ENCODE measurements around the gene ATG10.

DNA sequence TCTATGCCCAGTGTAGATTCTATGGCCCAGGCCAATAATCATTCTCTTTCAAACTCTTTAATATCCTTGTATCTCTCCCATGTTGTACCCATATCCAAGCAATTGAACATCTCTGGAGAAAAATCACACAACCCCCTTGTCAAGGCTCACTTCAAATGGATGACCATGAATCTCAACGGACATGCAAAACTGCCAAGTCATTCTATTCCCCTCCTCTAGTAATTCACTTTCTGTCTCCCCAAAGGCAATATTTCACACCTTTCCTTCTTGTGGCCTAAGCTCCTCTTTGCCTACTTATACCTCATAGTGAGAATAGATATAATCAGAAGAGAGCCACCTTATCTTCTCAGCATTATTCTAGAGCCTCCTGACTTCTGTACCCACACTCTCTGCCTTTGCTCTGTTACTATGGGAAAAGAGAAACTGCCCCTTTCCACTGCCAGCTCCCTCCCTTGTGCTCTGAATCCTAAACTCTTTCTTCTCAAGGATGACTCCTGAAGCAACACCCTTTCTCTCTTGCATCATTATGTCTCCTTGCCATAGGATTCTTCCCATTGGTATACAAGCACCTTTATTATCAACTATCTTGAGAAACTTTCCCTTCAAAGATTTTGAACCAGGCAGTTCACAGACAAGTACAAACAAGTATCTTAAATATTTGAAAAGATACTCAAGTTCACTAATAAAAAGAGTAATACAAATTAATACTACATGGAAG, 240.2 kb downstream of the ATG10 start:
- TF ChIP-seq, protein P1, sequence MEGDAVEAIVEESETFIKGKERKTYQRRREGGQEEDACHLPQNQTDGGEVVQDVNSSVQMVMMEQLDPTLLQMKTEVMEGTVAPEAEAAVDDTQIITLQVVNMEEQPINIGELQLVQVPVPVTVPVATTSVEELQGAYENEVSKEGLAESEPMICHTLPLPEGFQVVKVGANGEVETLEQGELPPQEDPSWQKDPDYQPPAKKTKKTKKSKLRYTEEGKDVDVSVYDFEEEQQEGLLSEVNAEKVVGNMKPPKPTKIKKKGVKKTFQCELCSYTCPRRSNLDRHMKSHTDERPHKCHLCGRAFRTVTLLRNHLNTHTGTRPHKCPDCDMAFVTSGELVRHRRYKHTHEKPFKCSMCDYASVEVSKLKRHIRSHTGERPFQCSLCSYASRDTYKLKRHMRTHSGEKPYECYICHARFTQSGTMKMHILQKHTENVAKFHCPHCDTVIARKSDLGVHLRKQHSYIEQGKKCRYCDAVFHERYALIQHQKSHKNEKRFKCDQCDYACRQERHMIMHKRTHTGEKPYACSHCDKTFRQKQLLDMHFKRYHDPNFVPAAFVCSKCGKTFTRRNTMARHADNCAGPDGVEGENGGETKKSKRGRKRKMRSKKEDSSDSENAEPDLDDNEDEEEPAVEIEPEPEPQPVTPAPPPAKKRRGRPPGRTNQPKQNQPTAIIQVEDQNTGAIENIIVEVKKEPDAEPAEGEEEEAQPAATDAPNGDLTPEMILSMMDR (IDR thresholded peaks at IDR 0.05) = no peak
- no peak for TF ChIP-seq POLR2A (IDR thresholded peaks at IDR 0.05)

All from thyroid gland (tissue), 4 donors.